ENCODE measurements around the gene LRIT2. TPM values are rescaled to one million over a fixed set of nuclear protein-coding genes. Genes with fewer than 3 reads are reported as not detected.

LRIT2 gene
- total and polyA plus RNA-seq, 9 of the 15 experiments (the other 6 are each of a cell fraction or from before 2014, with no cell fraction given), result not detected

DNA sequence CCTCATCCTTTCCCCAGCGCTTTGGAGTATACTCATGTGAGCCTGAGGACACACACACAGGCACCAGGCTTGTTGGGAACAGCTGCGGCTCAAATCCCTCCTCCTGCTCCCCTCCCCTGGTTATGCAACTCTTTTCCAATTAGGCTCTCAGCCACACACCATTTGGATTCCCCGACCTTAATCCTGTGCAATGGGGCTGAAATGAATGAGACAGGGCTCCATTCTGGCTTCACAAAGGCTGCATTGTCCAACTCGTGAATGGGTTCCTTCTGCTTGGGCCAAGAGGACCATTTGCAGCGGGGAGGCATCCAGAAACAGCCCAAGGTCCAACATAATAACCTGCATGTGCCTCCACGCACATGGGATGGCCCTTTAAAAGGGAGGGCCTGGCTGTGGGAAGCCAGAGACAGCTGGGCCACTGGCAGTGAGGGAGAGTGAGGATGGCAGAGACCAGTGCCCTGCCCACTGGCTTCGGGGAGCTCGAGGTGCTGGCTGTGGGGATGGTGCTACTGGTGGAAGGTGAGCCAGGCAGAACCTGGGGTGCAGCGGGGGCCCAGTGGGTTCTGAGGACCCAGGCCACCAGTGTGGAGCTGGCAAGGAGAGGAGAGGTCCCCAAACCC, 19.4 kb upstream of the LRIT2 start, which contains the start of gene RGR:
Gene RGR (plus strand): TSS at position 403 of the 620 bp plus-strand sequence. CDS start 38 bp downstream, at position 441.
- Histone ChIP-seq H3K4me3 (no peak within 1 kb of the TSS), H3K9me3 (replicated peaks; ENCODE audit: control insufficient read depth, insufficient read depth, low read depth, low read length) (no peaks in the 10 kb centered on the region), H3K9ac (ENCODE audit: insufficient read depth in 1 of 2, low read depth in 2 of 2, low read length in 2 of 2) (no peak within 1 kb of the TSS), H3K36me3 (ENCODE audit: control insufficient read depth, insufficient read depth, low read length) (no peaks in the 10 kb centered on the region), H4K20me1 (replicated peaks; ENCODE audit: control insufficient read depth, insufficient read depth, low read length) (no peaks in the 10 kb centered on the region), H3K79me2 (ENCODE audit: control insufficient read depth, insufficient read depth, low read length) (no peaks in the 10 kb centered on the region), H3K27ac (ENCODE audit: extremely low read depth, low read depth, low read length) (no peak within 1 kb of the TSS), H3K9me1 (ENCODE audit: control insufficient read depth, insufficient read depth, low read length) (no peaks in the 10 kb centered on the region), H3K4me1 (replicated peaks in 1 of 2; ENCODE audit: control insufficient read depth in 2 of 2, insufficient read depth in 2 of 2, low read length in 2 of 2) (peaks cover 0 to 5% of the 10 kb centered on the region in 2 experiments; a peak in 1 of 5 replicates), H3K27me3 (ENCODE audit: control insufficient read depth in 2 of 2, insufficient read depth in 2 of 2, low read length in 2 of 2) (peaks cover 19 to 71% of the 10 kb centered on the region in 2 experiments; a peak in 4 of 5 replicates), H2AFZ (ENCODE audit: low read depth, low read length) (no peak within 1 kb of the TSS), H3K4me2 (ENCODE audit: insufficient read depth, low read length) (no peak within 1 kb of the TSS)
- CTCF ChIA-PET (ENCODE audit: low intra/inter-chr PET ratio), result no interaction called here
- under 1% methylated on average over 9 of the region's 9 CpGs for WGBS (ENCODE audit: insufficient coverage, low coverage, missing lambda C conversion rate)
- POLR2A ChIA-PET, result interaction anchor here (0.9 to 2.8 kb wide), 2 partner anchors 10 to 12 kb away, joined by 3 to 13 read pairs; no protein-coding TSS in a partner anchor
- intact Hi-C loops (cut with micrococcal nuclease) (no loop called here), in situ Hi-C loops (cut with MboI) (no loop called here)
- BruUV-seq (replicated peaks), result no TSS peak
- FAIRE-seq, result no peak
- ATAC-seq, result no peak
- TF ChIP-seq SNRNP70 (optimal IDR thresholded peaks at IDR 0.05; ENCODE audit: low read depth, low read length), result no peak
- TF ChIP-seq TARDBP (IDR thresholded peaks at IDR 0.05), result no peak
- no peak for TF ChIP-seq FUS (optimal IDR thresholded peaks at IDR 0.05; ENCODE audit: low read depth, low read length)
- no peak for TF ChIP-seq JUN (IDR thresholded peaks at IDR 0.05; ENCODE audit: borderline replicate concordance, low read depth, low read length)
- no peak for TF ChIP-seq JUN (CRISPR knock-in tag; IDR thresholded peaks at IDR 0.05; ENCODE audit: borderline replicate concordance)
- TF ChIP-seq HDAC1 (IDR thresholded peaks at IDR 0.05), result no peak
- TF ChIP-seq, protein P1, sequence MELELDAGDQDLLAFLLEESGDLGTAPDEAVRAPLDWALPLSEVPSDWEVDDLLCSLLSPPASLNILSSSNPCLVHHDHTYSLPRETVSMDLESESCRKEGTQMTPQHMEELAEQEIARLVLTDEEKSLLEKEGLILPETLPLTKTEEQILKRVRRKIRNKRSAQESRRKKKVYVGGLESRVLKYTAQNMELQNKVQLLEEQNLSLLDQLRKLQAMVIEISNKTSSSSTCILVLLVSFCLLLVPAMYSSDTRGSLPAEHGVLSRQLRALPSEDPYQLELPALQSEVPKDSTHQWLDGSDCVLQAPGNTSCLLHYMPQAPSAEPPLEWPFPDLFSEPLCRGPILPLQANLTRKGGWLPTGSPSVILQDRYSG (tag; conservative IDR thresholded peaks at IDR 0.05; ENCODE audit: low read depth), result no peak
- TF ChIP-seq, protein P2, sequence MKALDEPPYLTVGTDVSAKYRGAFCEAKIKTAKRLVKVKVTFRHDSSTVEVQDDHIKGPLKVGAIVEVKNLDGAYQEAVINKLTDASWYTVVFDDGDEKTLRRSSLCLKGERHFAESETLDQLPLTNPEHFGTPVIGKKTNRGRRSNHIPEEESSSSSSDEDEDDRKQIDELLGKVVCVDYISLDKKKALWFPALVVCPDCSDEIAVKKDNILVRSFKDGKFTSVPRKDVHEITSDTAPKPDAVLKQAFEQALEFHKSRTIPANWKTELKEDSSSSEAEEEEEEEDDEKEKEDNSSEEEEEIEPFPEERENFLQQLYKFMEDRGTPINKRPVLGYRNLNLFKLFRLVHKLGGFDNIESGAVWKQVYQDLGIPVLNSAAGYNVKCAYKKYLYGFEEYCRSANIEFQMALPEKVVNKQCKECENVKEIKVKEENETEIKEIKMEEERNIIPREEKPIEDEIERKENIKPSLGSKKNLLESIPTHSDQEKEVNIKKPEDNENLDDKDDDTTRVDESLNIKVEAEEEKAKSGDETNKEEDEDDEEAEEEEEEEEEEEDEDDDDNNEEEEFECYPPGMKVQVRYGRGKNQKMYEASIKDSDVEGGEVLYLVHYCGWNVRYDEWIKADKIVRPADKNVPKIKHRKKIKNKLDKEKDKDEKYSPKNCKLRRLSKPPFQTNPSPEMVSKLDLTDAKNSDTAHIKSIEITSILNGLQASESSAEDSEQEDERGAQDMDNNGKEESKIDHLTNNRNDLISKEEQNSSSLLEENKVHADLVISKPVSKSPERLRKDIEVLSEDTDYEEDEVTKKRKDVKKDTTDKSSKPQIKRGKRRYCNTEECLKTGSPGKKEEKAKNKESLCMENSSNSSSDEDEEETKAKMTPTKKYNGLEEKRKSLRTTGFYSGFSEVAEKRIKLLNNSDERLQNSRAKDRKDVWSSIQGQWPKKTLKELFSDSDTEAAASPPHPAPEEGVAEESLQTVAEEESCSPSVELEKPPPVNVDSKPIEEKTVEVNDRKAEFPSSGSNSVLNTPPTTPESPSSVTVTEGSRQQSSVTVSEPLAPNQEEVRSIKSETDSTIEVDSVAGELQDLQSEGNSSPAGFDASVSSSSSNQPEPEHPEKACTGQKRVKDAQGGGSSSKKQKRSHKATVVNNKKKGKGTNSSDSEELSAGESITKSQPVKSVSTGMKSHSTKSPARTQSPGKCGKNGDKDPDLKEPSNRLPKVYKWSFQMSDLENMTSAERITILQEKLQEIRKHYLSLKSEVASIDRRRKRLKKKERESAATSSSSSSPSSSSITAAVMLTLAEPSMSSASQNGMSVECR (CRISPR knock-in tag; IDR thresholded peaks at IDR 0.05), result no peak
- TF ChIP-seq ZSCAN29 (IDR thresholded peaks at IDR 0.05), result no peak
- TF ChIP-seq GATAD2B (IDR thresholded peaks at IDR 0.05; ENCODE audit: borderline replicate concordance), result no peak
- no peak for TF ChIP-seq RFX5 (IDR thresholded peaks at IDR 0.05; ENCODE audit: low read depth, low read length)
- TF ChIP-seq ZNF140 (CRISPR knock-in tag; IDR thresholded peaks at IDR 0.05), result no peak
- no peak for TF ChIP-seq CBFA2T2 (conservative IDR thresholded peaks at IDR 0.05)
- TF ChIP-seq, protein P3, sequence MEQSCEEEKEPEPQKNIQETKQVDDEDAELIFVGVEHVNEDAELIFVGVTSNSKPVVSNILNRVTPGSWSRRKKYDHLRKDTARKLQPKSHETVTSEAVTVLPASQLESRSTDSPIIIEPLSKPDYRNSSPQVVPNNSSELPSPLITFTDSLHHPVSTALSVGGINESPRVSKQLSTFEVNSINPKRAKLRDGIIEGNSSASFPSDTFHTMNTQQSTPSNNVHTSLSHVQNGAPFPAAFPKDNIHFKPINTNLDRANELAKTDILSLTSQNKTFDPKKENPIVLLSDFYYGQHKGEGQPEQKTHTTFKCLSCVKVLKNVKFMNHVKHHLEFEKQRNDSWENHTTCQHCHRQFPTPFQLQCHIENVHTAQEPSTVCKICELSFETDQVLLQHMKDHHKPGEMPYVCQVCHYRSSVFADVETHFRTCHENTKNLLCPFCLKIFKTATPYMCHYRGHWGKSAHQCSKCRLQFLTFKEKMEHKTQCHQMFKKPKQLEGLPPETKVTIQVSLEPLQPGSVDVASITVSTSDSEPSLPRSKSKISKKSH (CRISPR knock-in tag; IDR thresholded peaks at IDR 0.05), result no peak
- TF ChIP-seq HOXB6 (CRISPR knock-in tag; IDR thresholded peaks at IDR 0.05; ENCODE audit: borderline replicate concordance), result no peak
- no peak for TF ChIP-seq CHD4 (IDR thresholded peaks at IDR 0.05; ENCODE audit: insufficient read depth, insufficient replicate concordance, low read depth, low read length, poor library complexity, severe bottlenecking)
- TF ChIP-seq CHCHD3 (CRISPR knock-in tag; IDR thresholded peaks at IDR 0.05), result no peak
- no peak for DNase-seq (ENCODE audit: extremely low read depth in 1 of 4, low spot score in 3 of 4)

Data from K562 (cell line).